GM12878 (cell line): ENCODE results near the gene ZNF133. TPM values are rescaled to one million over a fixed set of nuclear protein-coding genes. Genes with fewer than 3 reads are reported as not detected.

Experiments used
- ATAC-seq: fragments of 200-7000 bp; cut with Tn5 transposase; 3 replicates; pipeline ENCODE4 v1.9.1; 2020; ENCODE audit warnings: mild to moderate bottlenecking, moderate library complexity
- BruUV-seq: library from RNA; stranded (reverse); fragments of 400-500 nt; replicated peaks from 2 replicates; lab custom pipeline; 2021; lab: Mats Ljungman, UMichigan
- CTCF ChIA-PET: fragments of 300-600 bp; sonication (Branson Sonifier 250); formaldehyde crosslinking; extraction: SDS; loops from one replicate; lab custom pipeline; 2021; ENCODE audit warnings: inconsistent platforms; lab: Yijun Ruan, JAX
- POLR2A ChIA-PET: fragments of 350-600 bp; formaldehyde crosslinking; extraction: SDS; loops from one replicate; lab custom pipeline; 2021; ENCODE audit warnings: inconsistent platforms; lab: Charles Lee
- RAD21 ChIA-PET: fragments of 300-600 bp; sonication (Branson Sonifier 250); formaldehyde crosslinking; loops from one replicate; lab custom pipeline; 2023; ENCODE audit warnings: antibody characterized with exemption; ENCODE audit not compliant: unreplicated experiment; lab: Charles Lee
- SMC1A ChIA-PET: fragments of 300-600 bp; sonication (Branson Sonifier 250); formaldehyde crosslinking; loops from one replicate; lab custom pipeline; 2023; ENCODE audit not compliant: unreplicated experiment, uncharacterized antibody; lab: Charles Lee
- DNase-seq: peaks from one replicate; pipeline ENCODE4 v3.0.0-alpha.2; 2011; ENCODE audit warnings: low read depth, low spot score
- FAIRE-seq: peaks from 3 replicates; lab custom pipeline; 2011; peaks lifted over from hg19 to GRCh38; lab: Jason Lieb, UNC
- H2AFZ ChIP-seq: 2 replicates; pipeline ENCODE4 v1.6.0; 2011; ENCODE audit warnings: low read depth, low read length, control low read depth; ENCODE audit not compliant: control insufficient read depth
- H3K27ac ChIP-seq: 2 replicates; pipeline ENCODE4 v1.5.1; 2011; ENCODE audit warnings: control low read depth; ENCODE audit not compliant: control insufficient read depth, insufficient read depth
- H3K27me3 ChIP-seq, 2 experiments: replicated peaks in 1 of 2; 2 replicates each; pipeline versions ENCODE4 v1.6.0 to v1.6.1; 2011; ENCODE audit warnings: low read length in 1 of 2; ENCODE audit not compliant: control insufficient read depth in 2 of 2, insufficient read depth in 2 of 2
- H3K36me3 ChIP-seq, 2 experiments: 2 replicates each; pipeline ENCODE4 v1.5.1; 2011; ENCODE audit warnings: low read length in 1 of 2; ENCODE audit not compliant: control insufficient read depth in 2 of 2, insufficient read depth in 2 of 2
- H3K4me1 ChIP-seq: 2 replicates; pipeline ENCODE4 v1.6.1; 2011; ENCODE audit warnings: mild to moderate bottlenecking, low read length, moderate library complexity, mixed read lengths; ENCODE audit not compliant: control insufficient read depth, insufficient read depth
- H3K4me2 ChIP-seq: 2 replicates; pipeline ENCODE4 v1.6.0; 2011; ENCODE audit warnings: control low read depth; ENCODE audit not compliant: control insufficient read depth, insufficient read depth
- H3K4me3 ChIP-seq: fragments of 200-600 bp; sonication (generic); 2 replicates; pipeline ENCODE4 v1.5.1; 2016
- H3K79me2 ChIP-seq: 2 replicates; pipeline ENCODE4 v1.6.0; 2011; ENCODE audit warnings: low read length; ENCODE audit not compliant: control insufficient read depth, insufficient read depth
- H3K9ac ChIP-seq: 2 replicates; pipeline ENCODE4 v1.8.0; 2011; ENCODE audit warnings: low read length, control low read depth, mixed read lengths; ENCODE audit not compliant: control insufficient read depth, insufficient read depth
- H3K9me3 ChIP-seq: replicated peaks from 3 replicates; pipeline ENCODE4 v1.5.1; 2011; ENCODE audit warnings: mild to moderate bottlenecking, low read length; ENCODE audit not compliant: control insufficient read depth, insufficient read depth
- H4K20me1 ChIP-seq: 2 replicates; pipeline ENCODE4 v1.6.0; 2011; ENCODE audit not compliant: control insufficient read depth, insufficient read depth
- BMI1 ChIP-seq: fragments of 450-650 bp; IDR thresholded peaks from 2 replicates; pipeline ENCODE4 v1.6.1; 2016; ENCODE audit warnings: mild to moderate bottlenecking, moderate library complexity, borderline replicate concordance
- MXI1 ChIP-seq: fragments of 150-350 bp; IDR thresholded peaks from 2 replicates; pipeline ENCODE4 v1.6.1; 2011; ENCODE audit warnings: low read depth, mild to moderate bottlenecking, inconsistent platforms, low read length, improper control_type of control experiment
- NR2C2 ChIP-seq: IDR thresholded peaks from 2 replicates; pipeline ENCODE4 v1.6.1; 2011; ENCODE audit warnings: borderline replicate concordance, low read depth; ENCODE audit not compliant: control insufficient read depth, insufficient read length
- PAX8 ChIP-seq: fragments of 450-650 bp; IDR thresholded peaks from 2 replicates; pipeline ENCODE4 v1.6.1; 2017; ENCODE audit warnings: mild to moderate bottlenecking, moderate library complexity
- WGBS: methylation state at CpG from one replicate; pipeline ENCODE4 v1.1.6; 2016; ENCODE audit warnings: low lambda C conversion rate; ENCODE audit not compliant: insufficient replicate concordance, insufficient coverage; ENCODE audit errors: missing lambda C conversion rate; 5-methylcytosine and 5-hydroxymethylcytosine counted together
- in situ Hi-C: fragments of 300-500 bp; cut with MboI; formaldehyde crosslinking; loops from 9 replicates; pipeline ENCODE4 v1.14.3; 2018; ENCODE audit warnings: mixed read lengths
- intact Hi-C: fragments of 100-400 bp; cut with micrococcal nuclease; formaldehyde crosslinking; loops from one replicate; pipeline ENCODE4 v1.14.2; 2022; ENCODE audit not compliant: unreplicated experiment
- polyA plus RNA-seq, 11 experiments: library from polyadenylated mRNA; depleted of rRNA in 4 of 11; unstranded in 6 of 11; stranded (reverse) in 5 of 11; fragments of >200 nt; fragmentation: Nextera tagmentation in 4 of 11; fragmentation: Illumina TruSeq in 1 of 11; extraction: Ambion mirVana in 4 of 11; extraction: Trizol in 1 of 11; gene quantifications; 1 replicate in 1 of 11; 2 replicates in 10 of 11; pipeline versions ENCODE4 v1.2.1 to v1.2.3, GENCODE V29; 2011 to 2016; ENCODE audit warnings: inconsistent platforms in 2 of 11, missing spikeins in 2 of 11, low read depth in 1 of 11
- total RNA-seq, 4 experiments: library from RNA; depleted of rRNA in 3 of 4; stranded (reverse); fragments of >200 nt in 3 of 4; fragmentation: Illumina TruSeq in 1 of 4; extraction: Trizol in 1 of 4; gene quantifications; 2 replicates each; pipeline versions ENCODE4 v1.2.1 to v1.2.3, GENCODE V29; 2013 to 2021
- TF ChIP-seq, protein P1 (sequence below): fragments of 450-650 bp; formaldehyde crosslinking; IDR thresholded peaks from 2 replicates; pipeline ENCODE4 v1.4.0; 2020; ENCODE audit warnings: mild to moderate bottlenecking, moderate library complexity
- TF ChIP-seq, protein P2 (sequence below): fragments of 450-650 bp; IDR thresholded peaks from 2 replicates; pipeline ENCODE4 v1.6.1; 2017; ENCODE audit warnings: mild to moderate bottlenecking, low read depth, inconsistent platforms; ENCODE audit not compliant: poor library complexity, severe bottlenecking
- TF ChIP-seq, protein P3 (sequence below): IDR thresholded peaks from 2 replicates; pipeline ENCODE4 v1.6.1; 2012; ENCODE audit warnings: low read depth, low read length, improper control_type of control experiment
- TF ChIP-seq, protein P4 (sequence below): fragments of 450-650 bp; formaldehyde crosslinking; IDR thresholded peaks from 2 replicates; pipeline ENCODE4 v1.5.0; 2022; ENCODE audit warnings: mild to moderate bottlenecking, missing genetic modification characterization

Gene ZNF133
- total and polyA plus RNA-seq, 10 of the 15 experiments (the other 5 are each of a cell fraction or from before 2014, with no cell fraction given): 2.0 to 9.3 (median 7.3) TPM

DNA sequence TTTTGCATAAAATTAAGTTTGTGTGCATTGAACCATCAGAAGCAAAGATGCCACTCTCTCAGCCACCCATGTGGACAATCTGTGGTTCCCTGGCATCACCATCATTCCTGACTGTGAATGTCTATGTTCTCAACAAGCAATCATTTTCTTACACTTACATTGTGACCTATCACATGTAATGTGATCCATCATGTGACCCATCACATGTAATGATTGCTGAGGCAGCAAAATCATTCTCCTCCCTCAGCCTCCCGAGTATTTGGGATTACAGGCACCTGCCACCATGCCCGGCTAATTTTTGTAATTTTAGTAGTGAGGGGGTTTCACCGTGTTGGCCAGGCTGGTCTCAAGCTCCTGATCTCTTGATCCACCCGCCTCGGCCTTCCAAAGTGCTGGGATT, 22.0 kb upstream of the ZNF133 start (continued):
- TF ChIP-seq, protein P1, sequence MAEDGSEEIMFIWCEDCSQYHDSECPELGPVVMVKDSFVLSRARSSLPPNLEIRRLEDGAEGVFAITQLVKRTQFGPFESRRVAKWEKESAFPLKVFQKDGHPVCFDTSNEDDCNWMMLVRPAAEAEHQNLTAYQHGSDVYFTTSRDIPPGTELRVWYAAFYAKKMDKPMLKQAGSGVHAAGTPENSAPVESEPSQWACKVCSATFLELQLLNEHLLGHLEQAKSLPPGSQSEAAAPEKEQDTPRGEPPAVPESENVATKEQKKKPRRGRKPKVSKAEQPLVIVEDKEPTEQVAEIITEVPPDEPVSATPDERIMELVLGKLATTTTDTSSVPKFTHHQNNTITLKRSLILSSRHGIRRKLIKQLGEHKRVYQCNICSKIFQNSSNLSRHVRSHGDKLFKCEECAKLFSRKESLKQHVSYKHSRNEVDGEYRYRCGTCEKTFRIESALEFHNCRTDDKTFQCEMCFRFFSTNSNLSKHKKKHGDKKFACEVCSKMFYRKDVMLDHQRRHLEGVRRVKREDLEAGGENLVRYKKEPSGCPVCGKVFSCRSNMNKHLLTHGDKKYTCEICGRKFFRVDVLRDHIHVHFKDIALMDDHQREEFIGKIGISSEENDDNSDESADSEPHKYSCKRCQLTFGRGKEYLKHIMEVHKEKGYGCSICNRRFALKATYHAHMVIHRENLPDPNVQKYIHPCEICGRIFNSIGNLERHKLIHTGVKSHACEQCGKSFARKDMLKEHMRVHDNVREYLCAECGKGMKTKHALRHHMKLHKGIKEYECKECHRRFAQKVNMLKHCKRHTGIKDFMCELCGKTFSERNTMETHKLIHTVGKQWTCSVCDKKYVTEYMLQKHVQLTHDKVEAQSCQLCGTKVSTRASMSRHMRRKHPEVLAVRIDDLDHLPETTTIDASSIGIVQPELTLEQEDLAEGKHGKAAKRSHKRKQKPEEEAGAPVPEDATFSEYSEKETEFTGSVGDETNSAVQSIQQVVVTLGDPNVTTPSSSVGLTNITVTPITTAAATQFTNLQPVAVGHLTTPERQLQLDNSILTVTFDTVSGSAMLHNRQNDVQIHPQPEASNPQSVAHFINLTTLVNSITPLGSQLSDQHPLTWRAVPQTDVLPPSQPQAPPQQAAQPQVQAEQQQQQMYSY (CRISPR knock-in tag): no peak
- no peak for TF ChIP-seq MXI1

DNA sequence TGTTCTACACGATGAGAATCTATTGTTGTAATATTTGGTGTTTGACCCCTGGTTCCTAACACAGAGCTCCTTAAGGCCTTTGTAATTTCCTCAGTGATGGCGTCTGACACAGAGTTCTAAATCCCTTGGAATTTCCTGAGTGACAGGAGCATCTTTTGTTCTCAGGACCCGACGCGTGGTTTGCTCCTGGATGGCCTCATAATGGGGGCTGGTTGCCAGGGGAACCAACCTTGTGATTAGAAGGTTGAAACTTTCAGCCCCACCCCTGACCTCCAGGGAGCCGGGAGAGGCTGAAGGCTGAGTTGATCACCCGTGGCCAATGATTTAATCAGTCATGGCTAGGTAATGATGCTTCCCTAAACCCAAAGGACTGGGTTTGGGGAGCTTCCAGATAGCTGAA, 20.5 kb upstream of the ZNF133 start:
- FAIRE-seq: no peak
- SMC1A ChIA-PET: interaction anchor here (1.1 kb wide), 1 partner anchor 10 kb away, joined by 3 read pairs; no protein-coding TSS in a partner anchor
- intact Hi-C loops: no loop called here
- no peak overlapping the region for H2AFZ ChIP-seq
- no peak for TF ChIP-seq BMI1
- TF ChIP-seq, protein P2, sequence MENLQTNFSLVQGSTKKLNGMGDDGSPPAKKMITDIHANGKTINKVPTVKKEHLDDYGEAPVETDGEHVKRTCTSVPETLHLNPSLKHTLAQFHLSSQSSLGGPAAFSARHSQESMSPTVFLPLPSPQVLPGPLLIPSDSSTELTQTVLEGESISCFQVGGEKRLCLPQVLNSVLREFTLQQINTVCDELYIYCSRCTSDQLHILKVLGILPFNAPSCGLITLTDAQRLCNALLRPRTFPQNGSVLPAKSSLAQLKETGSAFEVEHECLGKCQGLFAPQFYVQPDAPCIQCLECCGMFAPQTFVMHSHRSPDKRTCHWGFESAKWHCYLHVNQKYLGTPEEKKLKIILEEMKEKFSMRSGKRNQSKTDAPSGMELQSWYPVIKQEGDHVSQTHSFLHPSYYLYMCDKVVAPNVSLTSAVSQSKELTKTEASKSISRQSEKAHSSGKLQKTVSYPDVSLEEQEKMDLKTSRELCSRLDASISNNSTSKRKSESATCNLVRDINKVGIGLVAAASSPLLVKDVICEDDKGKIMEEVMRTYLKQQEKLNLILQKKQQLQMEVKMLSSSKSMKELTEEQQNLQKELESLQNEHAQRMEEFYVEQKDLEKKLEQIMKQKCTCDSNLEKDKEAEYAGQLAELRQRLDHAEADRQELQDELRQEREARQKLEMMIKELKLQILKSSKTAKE: no peak
- TF ChIP-seq, protein P3, sequence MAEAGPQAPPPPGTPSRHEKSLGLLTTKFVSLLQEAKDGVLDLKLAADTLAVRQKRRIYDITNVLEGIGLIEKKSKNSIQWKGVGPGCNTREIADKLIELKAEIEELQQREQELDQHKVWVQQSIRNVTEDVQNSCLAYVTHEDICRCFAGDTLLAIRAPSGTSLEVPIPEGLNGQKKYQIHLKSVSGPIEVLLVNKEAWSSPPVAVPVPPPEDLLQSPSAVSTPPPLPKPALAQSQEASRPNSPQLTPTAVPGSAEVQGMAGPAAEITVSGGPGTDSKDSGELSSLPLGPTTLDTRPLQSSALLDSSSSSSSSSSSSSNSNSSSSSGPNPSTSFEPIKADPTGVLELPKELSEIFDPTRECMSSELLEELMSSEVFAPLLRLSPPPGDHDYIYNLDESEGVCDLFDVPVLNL: no peak
- TF ChIP-seq PAX8: no peak
- TF ChIP-seq, protein P4, sequence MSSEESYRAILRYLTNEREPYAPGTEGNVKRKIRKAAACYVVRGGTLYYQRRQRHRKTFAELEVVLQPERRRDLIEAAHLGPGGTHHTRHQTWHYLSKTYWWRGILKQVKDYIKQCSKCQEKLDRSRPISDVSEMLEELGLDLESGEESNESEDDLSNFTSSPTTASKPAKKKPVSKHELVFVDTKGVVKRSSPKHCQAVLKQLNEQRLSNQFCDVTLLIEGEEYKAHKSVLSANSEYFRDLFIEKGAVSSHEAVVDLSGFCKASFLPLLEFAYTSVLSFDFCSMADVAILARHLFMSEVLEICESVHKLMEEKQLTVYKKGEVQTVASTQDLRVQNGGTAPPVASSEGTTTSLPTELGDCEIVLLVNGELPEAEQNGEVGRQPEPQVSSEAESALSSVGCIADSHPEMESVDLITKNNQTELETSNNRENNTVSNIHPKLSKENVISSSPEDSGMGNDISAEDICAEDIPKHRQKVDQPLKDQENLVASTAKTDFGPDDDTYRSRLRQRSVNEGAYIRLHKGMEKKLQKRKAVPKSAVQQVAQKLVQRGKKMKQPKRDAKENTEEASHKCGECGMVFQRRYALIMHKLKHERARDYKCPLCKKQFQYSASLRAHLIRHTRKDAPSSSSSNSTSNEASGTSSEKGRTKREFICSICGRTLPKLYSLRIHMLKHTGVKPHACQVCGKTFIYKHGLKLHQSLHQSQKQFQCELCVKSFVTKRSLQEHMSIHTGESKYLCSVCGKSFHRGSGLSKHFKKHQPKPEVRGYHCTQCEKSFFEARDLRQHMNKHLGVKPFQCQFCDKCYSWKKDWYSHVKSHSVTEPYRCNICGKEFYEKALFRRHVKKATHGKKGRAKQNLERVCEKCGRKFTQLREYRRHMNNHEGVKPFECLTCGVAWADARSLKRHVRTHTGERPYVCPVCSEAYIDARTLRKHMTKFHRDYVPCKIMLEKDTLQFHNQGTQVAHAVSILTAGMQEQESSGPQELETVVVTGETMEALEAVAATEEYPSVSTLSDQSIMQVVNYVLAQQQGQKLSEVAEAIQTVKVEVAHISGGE (CRISPR knock-in tag): no peak
- TF ChIP-seq NR2C2: no peak
- no peak overlapping the region for H3K4me3 ChIP-seq
- no TSS peak for BruUV-seq
- no peak overlapping the region for H3K27ac ChIP-seq
- in situ Hi-C loops: no loop called here
- H3K9ac ChIP-seq: no peak overlapping the region
- no peaks in the 10 kb centered on the region for H4K20me1 ChIP-seq
- RAD21 ChIA-PET: no interaction called here
- CTCF ChIA-PET: interaction anchor here (1.5 kb wide), 1 partner anchor 18 kb away, joined by 3 read pairs; no protein-coding TSS in a partner anchor
- no peaks in the 10 kb centered on the region for H3K4me1 ChIP-seq
- H3K27me3 ChIP-seq: no peaks in the 10 kb centered on the region
- H3K79me2 ChIP-seq: no peaks in the 10 kb centered on the region
- no peak overlapping the region for H3K4me2 ChIP-seq
- H3K36me3 ChIP-seq: no peaks in the 10 kb centered on the region
- ATAC-seq: no peak
- 26% methylated on average over 7 of the region's 7 CpGs for WGBS
- POLR2A ChIA-PET: interaction anchor here (0.6 kb wide), 1 partner anchor 1144 kb away, joined by 4 read pairs; no protein-coding TSS in a partner anchor
- DNase-seq: no peak
- H3K9me3 ChIP-seq: no peaks in the 10 kb centered on the region
